ENCODE data around the gene NEK3.

The NEK3 gene

GRCh38 chr13:52128714-52129700 lies 30.4 kb downstream of the NEK3 start, which contains the start of gene NEK5:
TSS of gene NEK5 (minus strand) at chr13:52129073. CDS start at chr13:52127482, 1,591 bp downstream.
- Histone ChIP-seq H3K4me3 (ENCODE audit: low read length) (peak within 1 kb of the TSS; percentile 67), H3K27ac (ENCODE audit: low read length) (no peak within 1 kb of the TSS), H4K20me1 (ENCODE audit: insufficient read depth, low read length) (no peaks in the 10 kb centered on the region), H3K9me2 (replicated peaks; ENCODE audit: insufficient read depth, low read length) (no peaks in the 10 kb centered on the region), H3K9me3 (replicated peaks; ENCODE audit: insufficient read depth, low read length) (no peaks in the 10 kb centered on the region), H3K4me1 (ENCODE audit: low read length) (no peaks in the 10 kb centered on the region), H2AFZ (ENCODE audit: low read length) (peak within 1 kb of the TSS; percentile 48), H3F3A (ENCODE audit: insufficient read depth, low read length) (no peaks in the 10 kb centered on the region), H3K4me2 (ENCODE audit: low read depth, low read length) (peak within 1 kb of the TSS; percentile 77), H3K36me3 (replicated peaks; ENCODE audit: insufficient read depth, low read length) (no peaks in the 10 kb centered on the region), H3K9ac (ENCODE audit: low read length) (no peak within 1 kb of the TSS; the same call in 1 of the 2 replicates), H3K27me3 (replicated peaks; ENCODE audit: insufficient read depth, low read length) (no peaks in the 10 kb centered on the region), H3K79me2 (ENCODE audit: low read length) (no peaks in the 10 kb centered on the region)
- peak; percentile 24 for DNase-seq
- TF ChIP-seq EZH2phosphoT487 (IDR thresholded peaks at IDR 0.05; ENCODE audit: low read length) (no peak), EZH2 (optimal IDR thresholded peaks at IDR 0.05; ENCODE audit: low read depth, low read length) (no peak)
- TF ChIP-seq, protein P1, sequence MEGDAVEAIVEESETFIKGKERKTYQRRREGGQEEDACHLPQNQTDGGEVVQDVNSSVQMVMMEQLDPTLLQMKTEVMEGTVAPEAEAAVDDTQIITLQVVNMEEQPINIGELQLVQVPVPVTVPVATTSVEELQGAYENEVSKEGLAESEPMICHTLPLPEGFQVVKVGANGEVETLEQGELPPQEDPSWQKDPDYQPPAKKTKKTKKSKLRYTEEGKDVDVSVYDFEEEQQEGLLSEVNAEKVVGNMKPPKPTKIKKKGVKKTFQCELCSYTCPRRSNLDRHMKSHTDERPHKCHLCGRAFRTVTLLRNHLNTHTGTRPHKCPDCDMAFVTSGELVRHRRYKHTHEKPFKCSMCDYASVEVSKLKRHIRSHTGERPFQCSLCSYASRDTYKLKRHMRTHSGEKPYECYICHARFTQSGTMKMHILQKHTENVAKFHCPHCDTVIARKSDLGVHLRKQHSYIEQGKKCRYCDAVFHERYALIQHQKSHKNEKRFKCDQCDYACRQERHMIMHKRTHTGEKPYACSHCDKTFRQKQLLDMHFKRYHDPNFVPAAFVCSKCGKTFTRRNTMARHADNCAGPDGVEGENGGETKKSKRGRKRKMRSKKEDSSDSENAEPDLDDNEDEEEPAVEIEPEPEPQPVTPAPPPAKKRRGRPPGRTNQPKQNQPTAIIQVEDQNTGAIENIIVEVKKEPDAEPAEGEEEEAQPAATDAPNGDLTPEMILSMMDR (IDR thresholded peaks at IDR 0.05; ENCODE audit: low read length) = peak; percentile 45

GRCh38 chr13:52127783-52128702 lies 31.4 kb downstream of the NEK3 start:
- DNase-seq = peak; percentile 35
- H4K20me1 ChIP-seq (ENCODE audit: insufficient read depth, low read length) = no peaks in the 10 kb centered on the region
- H3K36me3 ChIP-seq (replicated peaks; ENCODE audit: insufficient read depth, low read length) = no peaks in the 10 kb centered on the region
- no peak for TF ChIP-seq EZH2 (optimal IDR thresholded peaks at IDR 0.05; ENCODE audit: low read depth, low read length)
- TF ChIP-seq, protein P1 (IDR thresholded peaks at IDR 0.05; ENCODE audit: low read length) = peak; percentile 60
- H3K4me1 ChIP-seq (ENCODE audit: low read length) = no peaks in the 10 kb centered on the region
- peak overlapping the region; percentile 48 for H2AFZ ChIP-seq (ENCODE audit: low read length)
- no peaks in the 10 kb centered on the region for H3K9me3 ChIP-seq (replicated peaks; ENCODE audit: insufficient read depth, low read length)
- H3K79me2 ChIP-seq (ENCODE audit: low read length) = no peaks in the 10 kb centered on the region
- H3F3A ChIP-seq (ENCODE audit: insufficient read depth, low read length) = no peaks in the 10 kb centered on the region
- no peaks in the 10 kb centered on the region for H3K27me3 ChIP-seq (replicated peaks; ENCODE audit: insufficient read depth, low read length)
- H3K4me3 ChIP-seq (ENCODE audit: low read length) = peak overlapping the region; percentile 67
- H3K9me2 ChIP-seq (replicated peaks; ENCODE audit: insufficient read depth, low read length) = no peaks in the 10 kb centered on the region
- no peak overlapping the region for H3K9ac ChIP-seq (ENCODE audit: low read length)
- peak overlapping the region; percentile 77 for H3K4me2 ChIP-seq (ENCODE audit: low read depth, low read length)
- H3K27ac ChIP-seq (ENCODE audit: low read length) = no peak overlapping the region

DNA sequence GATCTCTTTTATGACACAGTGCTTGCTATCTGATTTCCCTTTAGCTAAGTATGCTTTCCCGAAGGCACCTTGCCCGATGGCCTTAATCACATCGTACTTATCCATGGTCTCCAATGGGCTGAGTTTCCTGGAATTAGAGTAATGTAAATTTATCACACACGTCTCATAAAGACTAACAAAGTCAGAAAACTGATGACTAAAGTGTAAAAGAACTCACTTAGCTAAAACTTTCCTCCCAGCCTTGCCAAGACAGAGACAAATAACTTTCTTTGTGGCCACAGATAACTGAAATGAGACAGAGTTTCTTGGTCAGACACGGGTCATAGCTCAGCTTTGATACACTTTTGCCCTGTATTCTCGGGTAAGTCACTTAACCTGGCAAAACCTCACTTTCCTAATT lies 32.0 kb downstream of the NEK3 start:
- H3K9me3 ChIP-seq (replicated peaks; ENCODE audit: insufficient read depth, low read length) = no peaks in the 10 kb centered on the region
- no peaks in the 10 kb centered on the region for H3K36me3 ChIP-seq (replicated peaks; ENCODE audit: insufficient read depth, low read length)
- no peaks in the 10 kb centered on the region for H3K27me3 ChIP-seq (replicated peaks; ENCODE audit: insufficient read depth, low read length)
- no peaks in the 10 kb centered on the region for H3K79me2 ChIP-seq (ENCODE audit: low read length)
- H3K4me3 ChIP-seq (ENCODE audit: low read length) = no peak overlapping the region
- DNase-seq = no peak
- H3K27ac ChIP-seq (ENCODE audit: low read length) = no peak overlapping the region
- H3K4me2 ChIP-seq (ENCODE audit: low read depth, low read length) = peak overlapping the region; percentile 77
- H4K20me1 ChIP-seq (ENCODE audit: insufficient read depth, low read length) = no peaks in the 10 kb centered on the region
- TF ChIP-seq EZH2 (optimal IDR thresholded peaks at IDR 0.05; ENCODE audit: low read depth, low read length) = no peak
- no peak for TF ChIP-seq EZH2phosphoT487 (IDR thresholded peaks at IDR 0.05; ENCODE audit: low read length)
- TF ChIP-seq, protein P1 (IDR thresholded peaks at IDR 0.05; ENCODE audit: low read length) = no peak
- H3K4me1 ChIP-seq (ENCODE audit: low read length) = no peaks in the 10 kb centered on the region
- H2AFZ ChIP-seq (ENCODE audit: low read length) = no peak overlapping the region
- H3K9ac ChIP-seq (ENCODE audit: low read length) = no peak overlapping the region
- no peaks in the 10 kb centered on the region for H3F3A ChIP-seq (ENCODE audit: insufficient read depth, low read length)
- no peaks in the 10 kb centered on the region for H3K9me2 ChIP-seq (replicated peaks; ENCODE audit: insufficient read depth, low read length)

Measured in MM.1S (cell line).